ENCODE measurements around the gene NXF2. TPM values are rescaled to one million over a fixed set of nuclear protein-coding genes. Genes with fewer than 3 reads are reported as not detected.
"Not testable (repeated sequence)": the region's sequence is repeated elsewhere in the genome, so short reads cannot be mapped to it uniquely, and the experiment has no call there.

The NXF2 gene, protein sequence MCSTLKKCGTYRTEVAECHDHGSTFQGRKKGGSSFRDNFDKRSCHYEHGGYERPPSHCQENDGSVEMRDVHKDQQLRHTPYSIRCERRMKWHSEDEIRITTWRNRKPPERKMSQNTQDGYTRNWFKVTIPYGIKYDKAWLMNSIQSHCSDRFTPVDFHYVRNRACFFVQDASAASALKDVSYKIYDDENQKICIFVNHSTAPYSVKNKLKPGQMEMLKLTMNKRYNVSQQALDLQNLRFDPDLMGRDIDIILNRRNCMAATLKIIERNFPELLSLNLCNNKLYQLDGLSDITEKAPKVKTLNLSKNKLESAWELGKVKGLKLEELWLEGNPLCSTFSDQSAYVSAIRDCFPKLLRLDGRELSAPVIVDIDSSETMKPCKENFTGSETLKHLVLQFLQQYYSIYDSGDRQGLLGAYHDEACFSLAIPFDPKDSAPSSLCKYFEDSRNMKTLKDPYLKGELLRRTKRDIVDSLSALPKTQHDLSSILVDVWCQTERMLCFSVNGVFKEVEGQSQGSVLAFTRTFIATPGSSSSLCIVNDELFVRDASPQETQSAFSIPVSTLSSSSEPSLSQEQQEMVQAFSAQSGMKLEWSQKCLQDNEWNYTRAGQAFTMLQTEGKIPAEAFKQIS
- not detected for total RNA-seq
- not detected for polyA plus RNA-seq
- total RNA-seq, result not detected

DNA sequence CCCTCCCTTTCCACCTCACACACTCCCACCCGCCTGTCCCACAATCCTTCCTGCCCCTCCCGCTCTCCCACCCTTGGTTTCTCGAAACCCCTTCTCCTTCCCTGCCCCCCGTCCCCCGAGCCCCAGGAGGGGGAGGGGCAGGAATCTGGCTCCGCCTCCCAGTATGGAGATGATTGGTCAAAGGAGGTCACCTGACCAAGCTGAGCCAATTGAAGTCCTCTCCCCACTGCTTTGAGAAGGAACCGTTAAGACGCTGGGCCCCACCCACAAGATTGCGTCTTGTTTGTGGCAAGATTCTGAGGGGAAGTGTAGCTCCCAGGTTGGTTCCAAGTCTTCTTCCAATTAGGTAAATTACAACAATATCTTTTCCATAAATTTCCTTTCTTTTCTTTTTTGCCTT lies at the start of gene NXF2:
TSS of gene NXF2 (plus strand) at position 275 of the 400 bp plus-strand sequence. CDS start 59,912 bp downstream, outside the sequence.
- H3K36me3 Mint-ChIP-seq; CTCF ChIA-PET; H3K27me3 Mint-ChIP-seq; H3K27me3 ChIP-seq (ENCODE audit: control insufficient read depth in 2 of 2, insufficient read depth in 2 of 2, low read length in 2 of 2); H3K4me1 ChIP-seq (ENCODE audit: control insufficient read depth in 2 of 2, insufficient read depth in 2 of 2, low read length in 2 of 2); ATAC-seq; H3K4me1 Mint-ChIP-seq; H3K27ac Mint-ChIP-seq; H3K27ac ChIP-seq (ENCODE audit: low read depth, low read length); H3K4me3 ChIP-seq (ENCODE audit: low read length); intact Hi-C loops (cut with micrococcal nuclease); POLR2A ChIA-PET; H3K36me3 ChIP-seq (ENCODE audit: control insufficient read depth in 2 of 3, insufficient read depth in 3 of 3, low read length in 3 of 3); H3K9me3 ChIP-seq (ENCODE audit: control insufficient read depth in 2 of 3, low read length in 3 of 3); H3K4me3 Mint-ChIP-seq; H3K9me3 Mint-ChIP-seq; DNase-seq: not testable (repeated sequence)

DNA sequence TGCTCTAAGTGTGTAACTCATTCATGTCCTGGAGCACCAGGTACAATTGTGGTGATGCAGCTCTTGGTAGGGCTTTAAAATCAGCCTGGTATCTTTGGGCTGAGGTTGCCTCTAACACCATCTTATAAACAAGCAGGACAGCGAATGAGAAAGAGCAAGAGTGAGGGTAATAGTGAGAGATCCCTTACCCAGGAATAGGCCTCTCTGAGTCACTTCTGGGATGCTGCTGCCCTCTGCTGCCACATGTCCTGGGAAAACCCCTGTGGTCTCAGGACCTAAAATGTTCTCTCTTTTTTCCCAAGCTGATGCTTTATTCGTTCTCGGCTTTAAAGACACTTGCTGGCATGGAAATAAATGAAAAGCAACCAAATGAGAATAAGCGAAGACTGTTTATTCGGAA lies 39.0 kb upstream of the NXF2 start:
- H3K4me1 Mint-ChIP-seq; ATAC-seq; H3K27ac Mint-ChIP-seq; H3K4me3 Mint-ChIP-seq; H3K36me3 ChIP-seq (ENCODE audit: control insufficient read depth in 2 of 3, insufficient read depth in 3 of 3, low read length in 3 of 3); H3K4me1 ChIP-seq (ENCODE audit: control insufficient read depth in 2 of 2, insufficient read depth in 2 of 2, low read length in 2 of 2); POLR2A ChIA-PET; CTCF ChIA-PET; intact Hi-C loops (cut with micrococcal nuclease); H3K4me3 ChIP-seq (ENCODE audit: low read length); H3K27ac ChIP-seq (ENCODE audit: low read depth, low read length); H3K9me3 ChIP-seq (ENCODE audit: control insufficient read depth in 2 of 3, low read length in 3 of 3); H3K27me3 Mint-ChIP-seq; DNase-seq; H3K36me3 Mint-ChIP-seq; H3K9me3 Mint-ChIP-seq; H3K27me3 ChIP-seq (ENCODE audit: control insufficient read depth in 2 of 2, insufficient read depth in 2 of 2, low read length in 2 of 2): not testable (repeated sequence)

DNA sequence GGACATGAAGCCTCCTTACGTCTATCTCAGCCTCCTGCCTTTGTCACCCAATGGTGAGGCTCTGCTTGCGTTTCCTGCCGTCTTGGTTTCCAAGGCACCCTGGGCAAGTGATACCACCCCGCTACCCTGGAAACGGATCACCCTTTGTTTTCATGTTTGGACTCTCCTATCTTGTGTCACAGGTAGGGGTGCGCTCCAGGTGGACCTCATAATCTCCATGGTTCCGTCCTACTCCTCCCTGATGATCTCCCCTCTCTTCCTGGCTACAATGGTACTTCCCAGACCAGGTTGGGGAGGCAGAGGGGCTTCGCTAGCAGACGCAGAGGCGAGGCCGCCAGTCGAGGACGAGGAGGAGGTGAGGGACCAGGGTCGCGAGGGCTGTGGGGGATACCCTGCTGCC lies 32.0 kb upstream of the NXF2 start, which contains the start of gene TCP11X1:
TSS of gene TCP11X1 (plus strand) at position 316 of the 400 bp plus-strand sequence.
- H3K36me3 Mint-ChIP-seq, CTCF ChIA-PET: not testable (repeated sequence)

DNA sequence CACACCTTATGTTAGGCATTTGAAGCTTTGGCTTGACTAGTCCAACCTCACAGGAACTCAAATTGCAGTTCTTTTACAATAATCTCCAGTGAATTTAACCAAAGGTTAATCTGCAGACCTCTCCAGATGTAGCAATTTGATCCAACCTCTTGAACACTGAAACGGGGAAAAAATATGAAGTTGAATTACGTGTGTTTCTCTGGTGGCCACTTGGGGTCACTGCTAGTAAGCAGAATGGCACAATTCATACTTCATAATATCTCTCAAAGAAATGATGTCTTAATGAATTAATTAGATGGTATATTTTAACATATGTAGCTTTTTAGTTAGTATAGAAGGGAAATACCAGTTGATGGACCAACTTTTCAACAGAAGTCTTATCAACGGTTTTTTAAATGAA lies 30.5 kb upstream of the NXF2 start:
- ATAC-seq; H3K36me3 Mint-ChIP-seq; DNase-seq; H3K9me3 ChIP-seq (ENCODE audit: control insufficient read depth in 2 of 3, low read length in 3 of 3); H3K4me1 ChIP-seq (ENCODE audit: control insufficient read depth in 2 of 2, insufficient read depth in 2 of 2, low read length in 2 of 2); H3K4me1 Mint-ChIP-seq; H3K4me3 Mint-ChIP-seq; H3K27ac Mint-ChIP-seq; H3K36me3 ChIP-seq (ENCODE audit: control insufficient read depth in 2 of 3, insufficient read depth in 3 of 3, low read length in 3 of 3); H3K27me3 ChIP-seq (ENCODE audit: control insufficient read depth in 2 of 2, insufficient read depth in 2 of 2, low read length in 2 of 2); POLR2A ChIA-PET; H3K27ac ChIP-seq (ENCODE audit: low read depth, low read length); CTCF ChIA-PET; intact Hi-C loops (cut with micrococcal nuclease); H3K4me3 ChIP-seq (ENCODE audit: low read length); H3K27me3 Mint-ChIP-seq; H3K9me3 Mint-ChIP-seq: not testable (repeated sequence)

More for the DNA sequence above, 32.0 kb upstream of the NXF2 start, which contains the start of gene TCP11X1:
- DNase-seq; H3K27me3 ChIP-seq (ENCODE audit: control insufficient read depth in 2 of 2, insufficient read depth in 2 of 2, low read length in 2 of 2); H3K4me3 Mint-ChIP-seq; H3K4me3 ChIP-seq (ENCODE audit: low read length); H3K27ac ChIP-seq (ENCODE audit: low read depth, low read length); intact Hi-C loops (cut with micrococcal nuclease); H3K9me3 Mint-ChIP-seq; H3K27ac Mint-ChIP-seq; H3K4me1 Mint-ChIP-seq; H3K9me3 ChIP-seq (ENCODE audit: control insufficient read depth in 2 of 3, low read length in 3 of 3); ATAC-seq; H3K27me3 Mint-ChIP-seq; H3K36me3 ChIP-seq (ENCODE audit: control insufficient read depth in 2 of 3, insufficient read depth in 3 of 3, low read length in 3 of 3); H3K4me1 ChIP-seq (ENCODE audit: control insufficient read depth in 2 of 2, insufficient read depth in 2 of 2, low read length in 2 of 2); POLR2A ChIA-PET: not testable (repeated sequence)

DNA sequence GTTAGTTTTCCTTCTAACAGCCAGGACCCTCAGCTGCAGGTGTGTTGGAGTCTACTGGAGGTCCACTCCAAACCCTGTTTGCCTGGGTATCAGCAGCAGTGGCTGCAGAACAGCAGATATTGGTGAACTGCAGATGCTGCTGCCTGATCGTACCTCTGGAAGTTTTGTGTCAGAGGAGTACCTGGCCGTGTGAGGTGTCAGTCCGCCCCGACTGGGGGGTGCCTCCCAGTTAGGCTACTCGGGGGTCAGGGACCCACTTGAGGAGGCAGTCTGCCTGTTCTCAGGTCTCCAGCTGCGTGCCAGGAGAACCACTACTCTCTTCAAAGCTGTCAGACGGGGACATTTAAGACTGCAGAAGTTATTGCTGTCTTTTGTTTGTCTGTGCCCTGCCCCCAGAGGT lies 11.3 kb upstream of the NXF2 start:
- H3K36me3 Mint-ChIP-seq; H3K4me3 Mint-ChIP-seq; CTCF ChIA-PET; H3K27me3 ChIP-seq (ENCODE audit: control insufficient read depth in 2 of 2, insufficient read depth in 2 of 2, low read length in 2 of 2); intact Hi-C loops (cut with micrococcal nuclease); H3K27me3 Mint-ChIP-seq; H3K9me3 ChIP-seq (ENCODE audit: control insufficient read depth in 2 of 3, low read length in 3 of 3); H3K4me3 ChIP-seq (ENCODE audit: low read length); H3K9me3 Mint-ChIP-seq; H3K36me3 ChIP-seq (ENCODE audit: control insufficient read depth in 2 of 3, insufficient read depth in 3 of 3, low read length in 3 of 3); H3K4me1 Mint-ChIP-seq; POLR2A ChIA-PET; H3K27ac Mint-ChIP-seq; H3K27ac ChIP-seq (ENCODE audit: low read depth, low read length); DNase-seq; H3K4me1 ChIP-seq (ENCODE audit: control insufficient read depth in 2 of 2, insufficient read depth in 2 of 2, low read length in 2 of 2); ATAC-seq: not testable (repeated sequence)

DNA sequence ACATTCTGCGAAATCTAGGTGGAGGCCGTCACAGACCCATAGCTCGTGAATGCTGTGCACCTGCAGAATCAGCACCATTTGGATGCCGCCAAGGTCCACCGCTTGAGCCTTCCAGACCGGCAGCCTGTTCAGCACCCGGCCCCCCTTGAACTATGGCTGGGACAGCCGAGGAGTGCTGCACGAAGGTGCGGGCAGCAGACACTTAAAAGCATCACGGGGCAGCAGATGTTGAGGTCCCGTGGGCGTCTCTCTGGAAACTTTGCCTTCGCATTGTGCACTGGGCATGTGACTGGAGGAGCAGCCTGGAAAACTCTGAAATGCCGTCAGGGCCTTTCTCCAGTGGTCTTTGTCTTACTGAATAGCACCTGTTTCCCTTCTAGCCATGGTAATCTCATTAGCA lies 6.7 kb upstream of the NXF2 start:
- H3K27ac ChIP-seq (ENCODE audit: low read depth, low read length); POLR2A ChIA-PET; H3K27me3 Mint-ChIP-seq; H3K4me1 Mint-ChIP-seq; CTCF ChIA-PET; H3K36me3 Mint-ChIP-seq; H3K4me3 Mint-ChIP-seq; H3K9me3 ChIP-seq (ENCODE audit: control insufficient read depth in 2 of 3, low read length in 3 of 3); H3K9me3 Mint-ChIP-seq; H3K36me3 ChIP-seq (ENCODE audit: control insufficient read depth in 2 of 3, insufficient read depth in 3 of 3, low read length in 3 of 3); H3K4me1 ChIP-seq (ENCODE audit: control insufficient read depth in 2 of 2, insufficient read depth in 2 of 2, low read length in 2 of 2); H3K27me3 ChIP-seq (ENCODE audit: control insufficient read depth in 2 of 2, insufficient read depth in 2 of 2, low read length in 2 of 2); H3K27ac Mint-ChIP-seq; intact Hi-C loops (cut with micrococcal nuclease); DNase-seq; H3K4me3 ChIP-seq (ENCODE audit: low read length); ATAC-seq: not testable (repeated sequence)

DNA sequence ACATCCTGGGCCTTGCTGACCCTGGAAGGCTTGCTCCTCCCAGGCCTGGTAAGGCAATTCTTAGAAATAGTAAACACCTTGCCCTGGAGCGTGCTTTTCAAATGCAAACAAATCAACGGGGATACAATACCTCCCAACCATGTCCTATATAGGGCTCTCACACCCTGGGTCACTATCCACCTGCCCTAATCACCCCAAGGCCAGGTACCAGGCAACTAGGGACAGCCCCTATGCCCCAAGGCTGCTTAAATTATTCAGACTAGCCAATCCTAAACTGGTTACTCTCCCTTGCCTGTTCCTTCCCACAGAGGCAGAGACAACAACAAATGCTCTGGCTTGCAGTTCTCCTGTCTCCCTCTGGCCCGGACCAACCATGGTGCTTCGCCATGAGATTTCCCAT lies 25.3 kb downstream of the NXF2 start:
- H3K36me3 ChIP-seq (ENCODE audit: control insufficient read depth in 2 of 3, insufficient read depth in 3 of 3, low read length in 3 of 3); H3K27ac Mint-ChIP-seq; DNase-seq; H3K9me3 ChIP-seq (ENCODE audit: control insufficient read depth in 2 of 3, low read length in 3 of 3); H3K27me3 Mint-ChIP-seq; H3K36me3 Mint-ChIP-seq; H3K4me3 ChIP-seq (ENCODE audit: low read length); H3K4me1 ChIP-seq (ENCODE audit: control insufficient read depth in 2 of 2, insufficient read depth in 2 of 2, low read length in 2 of 2); H3K4me1 Mint-ChIP-seq; H3K4me3 Mint-ChIP-seq; ATAC-seq; H3K27ac ChIP-seq (ENCODE audit: low read depth, low read length); H3K27me3 ChIP-seq (ENCODE audit: control insufficient read depth in 2 of 2, insufficient read depth in 2 of 2, low read length in 2 of 2); H3K9me3 Mint-ChIP-seq; POLR2A ChIA-PET; CTCF ChIA-PET; intact Hi-C loops (cut with micrococcal nuclease): not testable (repeated sequence)

Data from naive thymus-derived CD4-positive, alpha-beta T cell (primary cell).